Activated T-cell treated with anti-CD3 and anti-CD28 coated beads, Interleukin-2, amount 50 U/mL, for 1 hour (primary cell): ENCODE data around the gene TMEM54.

Source experiments
- DNase-seq: peaks from one replicate; pipeline ENCODE4 v3.0.0-alpha.2; 2020

The TMEM54 gene

GRCh38 chr1:32859915-32860314 lies 41.3 kb downstream of the TMEM54 start:
- DNase-seq = no peak

- DNase-seq = no peak
These were observed 42.4 kb downstream of the TMEM54 start for GRCh38 chr1:32858791-32859190.

GRCh38 chr1:32858136-32858535 lies 43.1 kb downstream of the TMEM54 start:
- no peak for DNase-seq

- DNase-seq = no peak
These were observed 45.1 kb downstream of the TMEM54 start for GRCh38 chr1:32855861-32856617.

- DNase-seq = no peak
These were observed 52.7 kb downstream of the TMEM54 start for GRCh38 chr1:32848354-32849063.
